Tongue (tissue), 2 donors: ENCODE results near the gene STING1. TPM values are rescaled to one million over a fixed set of nuclear protein-coding genes. Genes with fewer than 3 reads are reported as not detected.
A peak's percentile ranks its signal among the peaks of the same experiment; 100 is the strongest.
"Not testable (repeated sequence)": the region's sequence is repeated elsewhere in the genome, so short reads cannot be mapped to it uniquely, and the experiment has no call there.

Experiments used
- DNase-seq: peaks from one replicate; pipeline ENCODE4 v3.0.0-alpha.2; 2015
- total RNA-seq: library from RNA; depleted of rRNA; stranded (reverse); fragments of >200 nt; gene quantifications from one replicate; pipeline ENCODE4 v1.2.3, GENCODE V29; 2014

The STING1 gene
- total RNA-seq, 1 donor from 2014 or later, result 38.9 TPM

DNA sequence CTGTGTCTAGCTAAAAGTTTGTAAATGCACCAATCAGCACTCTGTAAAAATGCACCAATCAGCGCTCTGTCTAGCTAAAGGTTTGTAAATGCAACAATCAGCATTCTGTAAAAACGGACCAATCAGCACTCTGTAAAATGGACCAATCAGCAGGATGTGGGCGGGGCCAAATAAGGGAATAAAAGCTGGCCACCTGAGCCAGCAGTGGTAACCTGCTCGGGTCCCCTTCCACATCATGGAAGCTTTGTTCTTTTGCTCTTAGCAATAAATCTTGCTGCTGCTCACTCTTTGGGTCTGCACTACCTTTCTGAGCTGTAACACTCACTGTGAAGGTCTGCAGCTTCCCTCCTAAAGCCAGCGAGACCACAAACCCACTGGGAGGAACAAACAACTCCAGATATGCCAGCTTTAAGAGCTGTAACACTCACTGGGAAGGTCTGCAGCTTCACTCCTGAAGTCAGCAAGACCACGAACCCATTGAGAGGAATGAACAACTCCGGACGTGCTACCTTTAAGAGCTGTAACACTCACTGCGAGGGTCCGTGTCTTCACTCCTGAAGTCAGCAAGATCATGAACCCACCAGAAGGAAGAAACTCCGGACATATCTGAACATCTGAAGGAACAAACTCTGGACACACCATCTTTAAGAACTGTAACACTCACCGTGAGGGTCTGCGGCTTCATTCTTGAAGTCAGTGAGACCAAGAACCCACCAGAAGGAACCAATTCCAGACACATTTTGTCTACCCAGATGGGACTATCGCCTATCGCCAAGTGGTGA lies 20.7 kb upstream of the STING1 start:
- not testable (repeated sequence) for DNase-seq

DNA sequence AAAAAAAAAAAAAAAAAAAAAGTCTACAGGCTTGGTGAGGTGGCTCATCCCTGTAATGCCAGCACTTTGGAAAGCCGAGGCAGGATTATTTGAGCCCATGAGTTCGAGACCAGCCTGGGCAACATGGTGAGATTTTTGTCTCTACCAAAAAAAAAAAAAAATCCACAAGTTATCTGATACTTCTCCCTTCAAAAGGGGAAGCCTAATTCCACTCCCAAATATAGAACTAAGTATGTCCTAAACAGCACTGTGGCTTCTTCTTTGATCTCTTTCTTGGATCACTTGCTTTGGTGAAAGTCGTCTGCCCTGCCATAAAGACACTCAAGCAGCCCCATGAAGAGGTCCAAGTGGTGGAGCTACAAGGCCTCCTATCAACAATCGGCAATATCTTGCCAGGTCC lies 18.8 kb upstream of the STING1 start:
- no peak for DNase-seq

DNA sequence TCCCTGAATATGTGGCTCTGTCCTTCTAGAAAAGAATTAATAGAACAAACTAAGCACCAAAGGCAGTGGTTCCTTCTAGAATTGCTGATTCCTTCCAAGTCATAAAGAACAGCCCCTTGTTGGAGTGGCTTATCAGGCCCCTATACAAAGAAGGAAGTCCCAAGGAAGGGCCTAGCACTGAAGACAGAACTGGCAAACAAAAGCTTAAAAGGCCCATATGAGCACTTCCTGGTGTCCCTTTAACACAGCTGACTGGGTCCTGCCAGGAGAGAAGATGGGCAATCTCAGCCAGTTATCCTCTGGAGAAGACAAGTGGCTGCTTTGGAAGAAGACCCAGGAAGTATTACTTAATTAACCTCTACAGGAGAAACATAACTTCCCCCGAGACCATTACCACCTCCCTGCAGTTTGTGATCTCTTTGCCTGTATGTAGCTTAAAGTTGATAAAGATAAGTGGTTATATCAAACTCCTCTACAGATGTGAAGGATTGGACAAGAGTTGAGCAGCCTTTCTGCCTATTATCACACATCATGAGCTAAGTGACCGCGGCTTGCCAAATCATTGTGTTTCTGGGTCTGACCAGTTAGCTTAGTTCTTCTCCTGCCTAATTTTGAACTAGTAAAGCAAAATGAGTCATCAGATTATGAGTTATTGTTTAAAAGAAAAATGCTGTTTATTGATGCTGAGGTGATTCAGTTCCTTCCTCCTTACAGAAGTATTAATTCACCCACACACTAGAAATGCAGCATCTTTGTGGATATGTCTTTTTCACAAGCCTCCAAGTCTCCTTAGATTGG lies 13.3 kb upstream of the STING1 start:
- DNase-seq, result no peak

DNA sequence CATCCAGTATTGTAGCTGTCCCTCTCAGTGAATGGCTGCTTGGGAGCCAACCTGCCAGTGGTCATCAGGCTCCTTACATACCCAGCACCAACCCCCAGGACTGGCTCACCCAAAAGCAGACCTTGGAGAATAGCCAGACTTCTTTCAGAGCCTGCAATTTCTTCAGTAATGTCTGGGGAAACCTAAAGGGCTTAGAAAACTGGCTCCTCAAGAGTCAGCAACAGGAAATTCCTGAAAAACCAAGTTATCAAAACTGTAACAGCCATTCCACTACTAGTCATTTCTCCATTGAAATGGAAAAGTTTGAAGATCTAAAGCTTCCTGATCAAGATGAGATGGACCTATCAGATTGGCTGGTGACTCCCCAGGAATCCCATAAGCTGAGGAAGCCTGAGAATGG lies 12.3 kb upstream of the STING1 start:
- DNase-seq, result no peak

DNA sequence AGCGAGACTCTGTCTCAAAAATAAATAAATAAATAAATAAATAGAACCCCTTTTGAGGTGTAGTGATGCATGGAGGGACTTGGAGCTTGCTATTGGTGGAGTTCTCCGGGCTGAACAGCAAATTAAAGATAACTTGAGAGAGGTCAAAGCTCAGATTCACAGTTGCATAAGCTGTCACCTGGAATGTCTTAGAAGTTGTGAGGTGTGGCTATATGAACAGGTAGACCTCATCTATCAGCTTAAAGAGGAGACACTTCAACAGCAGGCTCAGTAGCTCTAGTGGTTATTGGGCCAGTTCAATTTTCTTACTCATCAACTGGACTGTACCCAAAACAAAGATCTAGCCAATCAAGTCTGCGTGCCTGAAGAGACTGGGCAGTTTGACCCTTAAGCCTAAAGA lies 11.7 kb upstream of the STING1 start:
- DNase-seq, result no peak

DNA sequence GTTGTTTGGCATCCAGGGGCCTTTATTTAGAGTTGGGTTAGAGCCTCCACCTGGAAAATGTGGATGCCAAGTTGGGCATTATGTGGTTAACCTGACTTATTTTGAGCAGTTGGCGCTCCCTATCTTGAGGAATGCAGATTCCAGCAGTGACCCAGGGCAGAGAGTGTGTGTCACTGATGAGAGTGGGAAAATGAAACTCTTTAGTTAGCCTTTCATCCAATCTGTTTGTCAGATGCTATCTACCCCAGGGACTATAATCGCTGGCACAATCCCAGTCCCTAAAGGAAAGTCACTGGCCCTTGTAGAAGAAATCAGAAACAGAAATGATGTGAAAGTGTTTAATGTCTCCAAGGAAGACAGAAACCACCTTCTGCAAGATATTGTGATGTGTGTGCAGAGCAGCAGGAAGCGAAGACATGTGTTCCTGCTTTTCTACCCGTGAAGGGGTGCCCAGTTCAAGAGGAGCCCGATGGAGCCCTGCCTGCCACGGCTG lies 10.2 kb upstream of the STING1 start:
- no peak for DNase-seq

DNA sequence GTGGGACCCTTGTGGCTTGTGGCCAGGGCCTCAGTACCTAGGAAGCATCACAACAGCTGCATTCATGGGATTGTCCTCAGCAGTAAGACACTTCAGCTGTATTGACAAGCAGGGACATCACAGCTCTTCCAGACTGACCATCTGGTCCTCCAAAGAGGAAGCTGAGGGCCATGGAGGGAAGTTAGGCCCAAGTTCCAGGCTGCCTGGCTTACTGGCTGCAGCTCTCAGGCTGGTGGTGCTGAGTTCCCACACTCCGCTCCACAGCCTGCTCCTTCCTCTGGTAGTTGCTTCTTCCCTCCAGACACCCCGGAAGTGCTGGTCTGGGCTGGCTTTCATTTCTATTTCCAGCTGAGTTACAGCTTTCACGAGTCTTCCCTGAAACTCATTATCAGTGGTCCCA lies 5.7 kb upstream of the STING1 start:
- no peak for DNase-seq

DNA sequence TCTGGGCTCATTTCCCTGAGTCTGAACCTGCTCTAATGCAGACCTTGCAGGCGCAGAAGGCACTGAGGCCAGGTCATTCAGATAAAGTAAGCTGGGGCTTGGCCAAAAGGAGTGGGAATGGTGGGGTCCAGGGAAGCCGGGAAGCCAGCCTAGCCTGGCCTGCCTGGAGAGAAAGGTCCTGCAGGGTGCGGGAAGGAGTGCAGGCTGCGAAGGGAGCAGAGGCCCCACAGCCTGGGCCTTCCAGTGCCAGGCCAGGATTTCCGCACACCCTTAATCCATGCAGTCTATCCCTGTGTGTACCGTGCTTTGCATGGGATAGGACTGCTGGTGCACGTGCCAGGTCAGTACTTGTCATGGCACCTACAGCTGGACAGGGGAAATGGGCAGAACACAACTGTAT lies 3.6 kb upstream of the STING1 start:
- DNase-seq, result no peak

DNA sequence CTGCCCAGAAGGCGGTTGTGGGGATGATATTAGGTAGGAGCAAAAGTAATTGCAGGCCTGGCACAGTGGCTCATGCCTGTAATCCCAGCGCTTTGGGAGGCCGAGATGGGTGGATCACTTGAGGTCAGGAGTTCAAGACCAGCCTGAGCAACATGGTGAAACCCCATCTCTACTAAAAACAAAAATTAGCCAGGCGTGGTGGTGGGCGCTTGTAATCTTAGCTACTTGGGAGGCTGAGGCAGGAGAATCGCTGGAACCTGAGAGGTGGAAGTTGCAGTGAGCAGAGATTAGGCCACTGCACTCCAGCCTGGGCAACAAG lies 291 bp upstream of the STING1 start:
- not testable (repeated sequence) for DNase-seq

DNA sequence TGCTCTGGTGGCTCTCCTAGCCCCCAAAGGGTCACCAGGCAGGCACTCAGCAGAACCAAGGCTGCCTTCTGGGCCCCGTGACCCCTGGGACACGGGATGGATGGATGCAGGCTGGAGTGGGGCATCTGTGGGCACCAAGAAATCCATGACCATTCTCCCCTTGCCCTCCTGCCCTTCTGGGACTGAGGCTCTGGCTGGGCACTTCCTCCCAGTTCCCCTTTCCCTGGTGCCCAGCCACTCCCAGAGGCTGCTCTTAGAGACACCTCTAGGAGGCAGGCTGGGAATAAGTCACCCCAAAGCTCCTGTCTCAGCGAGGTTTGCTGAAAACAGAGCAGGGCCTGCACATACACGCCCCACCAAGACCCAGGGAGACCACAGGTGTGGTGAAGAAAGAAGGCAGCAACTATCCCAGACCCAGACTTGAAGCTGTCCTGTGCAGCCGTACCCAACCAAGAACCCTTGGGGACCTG lies 943 bp downstream of the STING1 start:
- peak; percentile 37 for DNase-seq

DNA sequence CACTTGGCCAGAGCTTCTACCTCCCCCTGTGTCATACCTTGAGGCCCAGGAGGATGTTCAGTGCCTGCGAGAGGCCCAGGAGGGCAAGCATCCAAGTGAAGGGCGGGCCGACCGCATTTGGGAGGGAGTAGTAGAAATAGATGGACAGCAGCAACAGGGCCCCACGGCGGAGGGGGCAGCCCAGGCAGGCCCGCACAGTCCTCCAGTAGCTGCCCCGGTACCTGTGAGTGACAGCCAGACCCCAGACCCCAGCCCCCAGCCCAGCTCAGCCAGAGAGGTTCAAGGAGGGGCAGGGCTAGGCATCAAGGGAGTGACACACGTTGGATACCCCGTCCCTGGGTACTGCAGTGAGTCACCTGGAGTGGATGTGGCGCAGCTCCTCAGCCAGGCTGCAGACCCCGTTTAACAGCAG lies 1.4 kb downstream of the STING1 start:
- peak; percentile 90 for DNase-seq

DNA sequence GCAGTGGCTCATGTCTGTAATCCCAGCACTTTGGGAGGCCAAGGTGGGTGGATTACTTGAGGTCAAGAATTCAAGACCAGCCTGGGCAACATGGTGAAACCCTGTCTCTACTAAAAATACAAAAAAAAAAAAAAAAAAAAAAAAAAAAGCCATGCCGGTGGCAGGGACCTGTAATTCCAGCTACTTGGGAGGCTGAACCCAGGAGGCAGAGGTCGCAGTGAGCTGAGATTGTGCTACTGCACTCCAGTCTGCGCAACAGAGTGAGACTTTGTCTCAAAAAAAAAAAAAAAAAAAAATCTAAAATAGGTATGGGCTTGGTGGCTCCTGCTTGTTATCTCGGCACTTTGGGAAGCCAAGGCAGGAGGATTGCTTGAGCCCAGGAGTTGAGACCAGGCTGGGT lies 2.8 kb downstream of the STING1 start:
- not testable (repeated sequence) for DNase-seq

DNA sequence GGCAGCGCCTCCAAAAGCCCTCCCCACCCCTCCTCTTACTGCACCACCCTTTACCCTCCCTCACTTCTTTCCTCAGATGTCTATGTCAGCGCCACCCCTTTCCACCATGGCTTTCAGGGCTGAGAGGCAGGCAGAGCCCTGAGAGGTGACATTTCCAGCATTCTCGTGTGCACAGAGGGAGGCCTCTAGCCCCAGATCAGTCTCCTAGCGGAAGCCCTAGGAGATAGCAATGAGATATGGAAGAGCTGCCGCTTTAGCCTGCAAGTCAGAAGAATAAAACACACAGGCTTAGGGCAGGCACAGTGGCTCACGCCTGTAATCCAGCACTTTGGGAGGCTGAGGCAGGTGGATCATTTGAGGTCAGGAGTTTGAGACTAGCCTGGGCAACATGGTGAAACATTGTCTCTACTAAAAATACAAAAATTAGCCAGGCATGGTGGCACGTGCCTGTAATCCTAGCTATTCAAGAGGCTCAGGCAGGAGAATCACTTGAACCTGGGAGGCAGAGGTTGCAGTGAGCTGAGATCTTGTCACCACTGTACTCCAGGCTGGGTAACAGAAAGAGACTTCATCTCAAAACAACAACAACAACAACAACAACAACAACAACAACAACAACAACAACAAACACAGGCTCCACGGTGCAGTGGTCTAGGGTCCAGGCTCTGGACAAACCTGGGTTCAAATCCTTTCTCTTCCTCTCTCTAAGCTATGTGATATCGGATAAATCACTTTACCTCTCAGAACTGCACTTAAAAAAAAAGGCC lies 3.7 kb downstream of the STING1 start:
- DNase-seq, result not testable (repeated sequence)

DNA sequence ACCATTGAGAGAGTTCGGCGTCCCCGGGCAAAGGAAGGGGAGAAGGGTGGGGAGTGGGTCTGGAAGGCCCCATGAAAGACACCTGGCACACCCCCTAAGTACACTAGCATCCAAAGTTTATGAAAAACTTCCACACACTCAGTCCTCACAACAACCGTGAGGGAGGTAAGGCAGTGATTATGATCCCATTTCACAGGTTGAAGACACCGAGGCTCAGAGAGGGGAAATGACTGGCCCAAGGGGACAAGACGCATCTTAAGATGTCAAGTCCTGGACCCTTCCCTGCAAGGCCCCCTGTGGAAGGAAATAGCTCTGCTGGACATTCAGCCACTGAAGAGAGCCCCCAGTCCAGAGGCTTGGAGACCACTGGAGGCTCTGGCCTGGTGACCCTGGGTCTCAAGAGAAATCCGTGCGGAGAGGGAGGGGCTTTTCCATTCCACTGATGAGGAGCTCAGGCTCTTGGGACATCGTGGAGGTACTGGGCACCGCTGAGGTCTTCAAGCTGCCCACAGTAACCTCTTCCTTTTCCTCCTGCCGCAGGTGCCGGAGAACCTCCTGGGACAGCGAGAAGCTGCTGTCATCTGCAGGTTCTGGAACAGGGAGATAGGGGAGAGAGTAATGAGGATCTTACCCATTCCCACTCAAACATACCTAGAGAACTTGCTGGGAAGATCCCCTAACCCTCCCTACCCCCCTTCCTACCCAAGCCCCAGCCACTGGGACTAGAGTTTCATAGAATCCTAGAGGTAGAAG lies 6.5 kb downstream of the STING1 start:
- no peak for DNase-seq

DNA sequence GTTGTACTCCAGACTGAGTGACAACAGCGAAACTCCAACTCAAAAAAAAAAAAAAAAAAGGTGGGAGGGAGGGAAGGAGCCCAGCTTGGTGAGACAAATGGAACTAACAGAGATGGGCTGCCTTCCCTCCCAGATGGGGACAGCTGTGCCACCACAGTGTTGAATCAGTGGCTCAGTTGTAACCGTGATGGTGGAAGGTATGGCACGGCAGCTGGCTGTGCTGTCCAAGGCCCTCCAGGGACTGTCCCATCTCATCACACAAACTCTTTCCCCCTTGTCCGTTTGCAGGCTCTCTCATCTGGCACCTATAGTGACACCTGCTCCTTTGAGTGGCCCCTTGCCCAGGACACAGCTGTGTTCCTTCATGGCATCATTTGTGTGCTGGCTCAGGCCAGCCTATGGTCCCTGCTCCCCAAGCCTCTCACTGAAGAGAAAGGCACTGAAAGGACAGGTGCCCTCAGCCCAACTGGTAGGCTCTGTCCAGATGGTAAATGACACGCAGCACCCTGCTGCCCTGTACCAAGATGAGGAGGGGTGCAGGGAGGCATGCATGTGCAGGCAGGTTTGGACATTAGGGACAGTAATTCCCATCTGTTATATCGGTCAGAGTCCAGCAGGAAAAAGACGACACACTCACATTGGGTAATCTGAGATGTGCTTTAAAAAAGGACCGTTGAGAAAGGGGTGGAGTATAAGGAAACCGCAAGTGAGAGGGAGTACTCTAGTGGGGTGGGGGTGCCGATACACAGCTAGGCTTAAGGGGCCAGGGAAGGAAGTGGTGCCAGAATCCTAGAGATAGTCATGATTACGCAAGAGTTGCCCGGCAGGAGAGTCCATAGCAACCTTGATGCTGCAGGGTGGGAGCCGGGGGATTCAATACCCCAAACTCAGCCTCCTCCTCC lies 7.4 kb downstream of the STING1 start:
- peak; percentile 76 for DNase-seq

DNA sequence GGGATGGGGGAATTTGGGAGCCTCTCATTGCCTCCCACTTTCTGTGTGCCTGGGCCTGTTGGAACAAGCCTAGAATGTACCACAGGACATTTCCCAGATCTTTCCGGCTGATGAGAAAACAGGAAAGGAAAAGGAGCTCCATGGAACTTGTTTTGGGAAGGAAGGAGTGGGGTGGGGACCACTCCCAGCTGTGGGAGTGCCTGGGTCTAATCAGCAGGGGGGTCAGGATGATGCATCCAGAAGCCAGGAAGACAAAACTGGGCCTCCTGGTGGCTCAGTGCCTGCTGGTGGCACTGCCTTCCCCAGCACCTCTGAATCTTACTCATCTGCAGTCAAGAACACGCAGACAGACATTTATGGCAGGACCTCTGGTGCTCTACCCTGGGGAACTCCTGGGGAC lies 9.0 kb downstream of the STING1 start:
- DNase-seq, result no peak

DNA sequence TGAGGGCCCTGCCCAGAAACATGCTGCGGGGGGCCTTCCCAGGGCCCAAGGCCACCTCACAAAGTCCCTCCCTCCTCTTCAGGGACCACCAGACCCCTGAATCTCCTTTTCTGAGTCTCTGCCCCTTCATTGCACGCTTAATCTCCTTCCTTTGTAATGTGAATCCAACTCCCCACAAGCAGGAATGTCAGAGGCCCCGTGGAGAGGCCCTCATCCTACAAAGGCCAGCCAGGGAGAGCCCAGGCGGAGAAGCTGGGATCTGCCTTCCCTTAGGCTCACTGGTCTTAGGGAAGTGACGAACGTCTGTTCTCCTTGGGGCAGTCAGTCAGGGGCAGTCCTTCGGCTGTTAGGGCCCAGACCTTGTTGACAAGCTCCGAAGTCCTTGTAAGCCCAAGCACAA lies 9.5 kb downstream of the STING1 start:
- peak; percentile 62 for DNase-seq

DNA sequence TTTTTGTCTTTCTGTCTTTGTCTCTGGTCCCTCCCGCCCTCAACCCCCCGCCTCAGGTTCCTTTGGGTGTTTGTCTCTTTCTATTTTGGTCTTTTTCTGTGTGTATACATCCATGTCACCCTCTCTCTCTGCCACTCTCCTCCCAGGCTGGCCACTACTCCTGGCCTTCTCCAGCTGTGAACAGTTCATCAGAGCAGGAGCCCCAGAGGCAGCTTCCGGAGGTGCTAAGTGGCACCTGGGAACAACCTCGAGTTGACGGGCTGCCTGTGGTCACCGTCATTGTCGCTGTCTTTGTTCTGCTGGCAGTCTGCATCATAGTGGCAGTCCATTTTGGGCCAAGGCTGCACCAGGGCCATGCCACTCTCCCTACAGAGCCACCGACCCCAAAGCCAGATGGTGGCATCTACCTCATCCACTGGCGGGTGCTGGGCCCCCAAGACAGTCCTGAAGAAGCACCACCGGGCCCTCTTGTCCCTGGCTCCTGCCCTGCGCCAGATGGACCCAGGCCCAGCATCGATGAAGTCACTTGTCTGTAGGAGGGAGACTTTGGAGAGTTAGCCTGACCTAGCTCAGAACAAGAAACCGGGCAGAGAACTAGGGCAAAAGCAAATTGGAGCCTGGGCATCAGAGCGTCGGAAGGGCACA lies 10.1 kb downstream of the STING1 start:
- DNase-seq, result no peak

DNA sequence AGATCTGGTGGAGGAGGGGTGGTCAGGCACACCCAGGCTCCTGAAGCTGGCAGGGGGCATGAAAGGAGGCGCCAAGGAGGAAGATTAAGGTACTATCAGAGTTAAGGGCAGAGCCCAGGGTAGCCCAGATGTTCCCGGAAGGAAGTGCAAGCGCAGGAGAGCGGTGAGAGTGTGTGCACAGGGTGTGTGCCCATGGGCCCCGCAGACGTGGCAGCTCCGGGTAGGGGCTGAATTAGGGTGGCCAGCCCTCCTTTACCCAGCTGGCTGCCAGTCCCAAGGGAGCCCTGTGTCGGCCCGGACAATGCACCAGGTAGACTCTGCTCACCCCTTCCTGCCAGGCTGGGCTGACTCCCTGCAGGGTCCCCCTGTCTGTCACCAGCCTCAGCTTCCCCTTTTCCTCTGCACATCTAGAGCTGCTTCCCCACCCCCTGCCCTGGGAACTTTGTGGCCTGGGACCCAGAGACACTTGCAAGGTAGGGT lies 11.7 kb downstream of the STING1 start, which contains the start of gene SMIM33:
TSS of gene SMIM33 (plus strand) at position 184 of the 480 bp plus-strand sequence. CDS start at position 302, 118 bp downstream.
- DNase-seq, result no peak

DNA sequence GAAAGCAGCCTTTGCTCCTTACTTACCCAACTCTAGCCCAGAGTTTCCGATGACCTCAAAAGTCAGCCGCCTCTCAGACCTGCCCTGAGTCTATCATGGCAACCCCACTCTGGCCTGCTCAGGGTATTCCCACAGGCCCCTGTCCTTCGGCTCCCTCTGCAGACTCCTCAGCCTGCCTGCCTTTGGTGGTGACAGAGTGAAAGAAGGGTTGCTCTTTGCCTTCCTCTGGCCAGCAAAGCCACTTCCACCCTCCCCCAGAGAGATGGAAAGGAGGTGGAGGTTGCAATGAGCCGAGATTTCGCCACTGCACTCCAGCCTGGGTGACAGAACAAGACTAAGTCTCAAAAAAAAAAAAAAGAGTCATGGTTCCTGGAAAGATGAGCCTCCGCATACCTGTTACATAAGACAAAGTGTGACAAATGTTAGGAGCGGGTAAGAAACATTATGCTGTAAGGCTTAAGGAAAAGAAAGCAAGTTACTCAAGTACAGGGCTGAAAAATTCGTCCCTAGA lies 14.1 kb downstream of the STING1 start:
- DNase-seq, result no peak
